ENCODE data around the gene CCL16.
"Not testable (repeated sequence)": the region's sequence is repeated elsewhere in the genome, so short reads cannot be mapped to it uniquely, and the experiment has no call there.

The CCL16 gene

DNA sequence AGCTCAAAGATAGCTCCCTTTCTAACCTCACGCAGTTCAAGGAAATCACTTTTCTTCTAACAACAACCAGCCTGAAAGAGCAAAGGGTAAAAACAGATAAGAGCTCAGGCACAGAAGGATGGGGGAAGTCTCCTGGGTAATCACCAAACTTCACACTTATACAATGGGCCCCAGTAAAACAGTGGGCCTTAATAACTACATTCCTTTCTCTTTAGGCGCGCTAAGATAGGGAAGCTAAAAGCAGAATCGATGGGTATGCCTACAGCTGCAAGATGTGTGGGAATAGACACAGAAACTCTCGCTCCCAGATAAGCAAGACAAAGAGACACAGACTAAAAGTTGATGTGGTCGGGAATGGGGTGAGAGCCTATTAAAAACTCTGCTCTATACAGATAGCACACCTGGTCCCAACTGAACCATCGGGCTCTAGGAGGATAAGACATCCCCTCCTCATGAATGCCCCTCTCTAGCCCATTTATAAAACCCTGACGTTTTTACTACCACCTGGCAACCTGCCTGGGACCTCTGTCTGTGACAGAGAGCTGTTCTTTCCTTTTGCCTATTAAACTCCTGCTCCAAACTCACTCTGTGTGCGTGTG lies 38.6 kb downstream of the CCL16 start:
- Histone ChIP-seq H3K79me2 (ENCODE audit: insufficient read depth, low read length) (no peaks in the 10 kb centered on the region), H3K4me2 (ENCODE audit: low read depth, low read length, poor library complexity, severe bottlenecking) (no peak overlapping the region), H3K4me1 (ENCODE audit: insufficient read depth, low read length, poor library complexity, severe bottlenecking) (peaks cover 15% of the 10 kb centered on the region), H2AFZ (ENCODE audit: low read length) (peak overlapping the region; percentile 26; the same call in 1 of the 2 replicates), H3K36me3 (ENCODE audit: insufficient read depth, low read length) (no peaks in the 10 kb centered on the region), H3K9me3 (ENCODE audit: insufficient read depth, low read depth, low read length) (no peaks in the 10 kb centered on the region), H3K9ac (ENCODE audit: low read depth, low read length, poor library complexity, severe bottlenecking) (no peak overlapping the region), H3K9me2 (replicated peaks; ENCODE audit: low read depth, low read length) (no peaks in the 10 kb centered on the region), H3K4me3 (ENCODE audit: low read length, poor library complexity, severe bottlenecking) (no peak overlapping the region), H3F3A (ENCODE audit: low read depth) (no peaks in the 10 kb centered on the region), H4K20me1 (ENCODE audit: insufficient read depth, low read length, poor library complexity, severe bottlenecking) (no peaks in the 10 kb centered on the region), H3K27me3 (ENCODE audit: insufficient read depth, low read length, poor library complexity, severe bottlenecking) (no peaks in the 10 kb centered on the region)
- TF ChIP-seq, protein P1, sequence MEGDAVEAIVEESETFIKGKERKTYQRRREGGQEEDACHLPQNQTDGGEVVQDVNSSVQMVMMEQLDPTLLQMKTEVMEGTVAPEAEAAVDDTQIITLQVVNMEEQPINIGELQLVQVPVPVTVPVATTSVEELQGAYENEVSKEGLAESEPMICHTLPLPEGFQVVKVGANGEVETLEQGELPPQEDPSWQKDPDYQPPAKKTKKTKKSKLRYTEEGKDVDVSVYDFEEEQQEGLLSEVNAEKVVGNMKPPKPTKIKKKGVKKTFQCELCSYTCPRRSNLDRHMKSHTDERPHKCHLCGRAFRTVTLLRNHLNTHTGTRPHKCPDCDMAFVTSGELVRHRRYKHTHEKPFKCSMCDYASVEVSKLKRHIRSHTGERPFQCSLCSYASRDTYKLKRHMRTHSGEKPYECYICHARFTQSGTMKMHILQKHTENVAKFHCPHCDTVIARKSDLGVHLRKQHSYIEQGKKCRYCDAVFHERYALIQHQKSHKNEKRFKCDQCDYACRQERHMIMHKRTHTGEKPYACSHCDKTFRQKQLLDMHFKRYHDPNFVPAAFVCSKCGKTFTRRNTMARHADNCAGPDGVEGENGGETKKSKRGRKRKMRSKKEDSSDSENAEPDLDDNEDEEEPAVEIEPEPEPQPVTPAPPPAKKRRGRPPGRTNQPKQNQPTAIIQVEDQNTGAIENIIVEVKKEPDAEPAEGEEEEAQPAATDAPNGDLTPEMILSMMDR (conservative IDR thresholded peaks at IDR 0.05; ENCODE audit: low read length) = no peak
- TF ChIP-seq EZH2phosphoT487 (IDR thresholded peaks at IDR 0.05; ENCODE audit: borderline replicate concordance) = no peak

DNA sequence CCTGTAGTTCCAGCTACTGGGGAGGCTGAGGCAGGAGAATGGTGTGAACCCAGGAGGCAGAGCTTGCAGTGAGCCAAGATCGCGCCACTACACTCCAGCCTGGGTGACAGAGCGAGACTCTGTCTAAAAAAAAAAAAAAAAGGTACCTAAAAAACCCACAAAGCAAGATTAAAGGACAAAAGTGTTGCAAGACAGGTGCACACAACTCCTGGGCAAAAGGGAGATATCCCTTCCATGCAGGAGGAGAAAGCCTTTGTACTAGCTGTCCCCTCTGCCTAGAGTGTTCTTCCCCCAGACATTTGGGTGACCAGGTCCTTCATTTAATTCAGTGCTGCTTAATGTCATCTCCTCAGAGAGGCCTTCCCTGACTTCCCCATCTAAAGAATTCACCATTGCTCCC lies 42.8 kb downstream of the CCL16 start:
- H3K4me1 ChIP-seq (ENCODE audit: insufficient read depth, low read length, poor library complexity, severe bottlenecking); H3K9ac ChIP-seq (ENCODE audit: low read depth, low read length, poor library complexity, severe bottlenecking); H3K36me3 ChIP-seq (ENCODE audit: insufficient read depth, low read length); H3K9me3 ChIP-seq (ENCODE audit: insufficient read depth, low read depth, low read length); H4K20me1 ChIP-seq (ENCODE audit: insufficient read depth, low read length, poor library complexity, severe bottlenecking); H3K27me3 ChIP-seq (ENCODE audit: insufficient read depth, low read length, poor library complexity, severe bottlenecking); H3K4me3 ChIP-seq (ENCODE audit: low read length, poor library complexity, severe bottlenecking); H3K9me2 ChIP-seq (replicated peaks; ENCODE audit: low read depth, low read length); H2AFZ ChIP-seq (ENCODE audit: low read length); H3F3A ChIP-seq (ENCODE audit: low read depth); H3K4me2 ChIP-seq (ENCODE audit: low read depth, low read length, poor library complexity, severe bottlenecking); H3K79me2 ChIP-seq (ENCODE audit: insufficient read depth, low read length): not testable (repeated sequence)

DNA sequence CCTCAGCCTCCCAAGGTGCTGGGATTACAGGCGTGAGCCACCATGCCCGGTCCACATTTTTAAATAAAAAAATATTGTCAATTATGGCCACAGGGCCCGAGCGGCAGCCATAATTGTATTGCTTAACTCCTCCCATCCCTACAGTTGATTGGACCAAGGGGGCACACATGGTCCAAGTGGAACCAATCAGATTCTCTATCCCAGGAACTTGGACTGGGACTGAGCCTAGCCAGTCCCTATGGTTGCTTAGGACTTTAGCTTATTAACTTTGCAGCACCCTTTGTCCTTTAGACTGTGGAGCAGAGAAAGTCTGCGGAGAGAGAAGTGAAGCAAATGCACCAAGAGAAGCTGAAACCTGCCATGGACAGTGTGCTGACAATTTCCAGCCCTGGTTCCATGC lies 45.2 kb downstream of the CCL16 start:
- H3K9ac ChIP-seq (ENCODE audit: low read depth, low read length, poor library complexity, severe bottlenecking) = no peak overlapping the region
- peaks cover 3% of the 10 kb centered on the region for H3K4me1 ChIP-seq (ENCODE audit: insufficient read depth, low read length, poor library complexity, severe bottlenecking)
- H3K9me3 ChIP-seq (ENCODE audit: insufficient read depth, low read depth, low read length) = no peaks in the 10 kb centered on the region
- no peak overlapping the region for H3K4me2 ChIP-seq (ENCODE audit: low read depth, low read length, poor library complexity, severe bottlenecking)
- no peaks in the 10 kb centered on the region for H3F3A ChIP-seq (ENCODE audit: low read depth)
- TF ChIP-seq, protein P1 (conservative IDR thresholded peaks at IDR 0.05; ENCODE audit: low read length) = no peak
- TF ChIP-seq EZH2phosphoT487 (IDR thresholded peaks at IDR 0.05; ENCODE audit: borderline replicate concordance) = no peak
- H2AFZ ChIP-seq (ENCODE audit: low read length) = peak overlapping the region; percentile 28; the same call in 1 of the 2 replicates
- no peaks in the 10 kb centered on the region for H4K20me1 ChIP-seq (ENCODE audit: insufficient read depth, low read length, poor library complexity, severe bottlenecking)
- no peaks in the 10 kb centered on the region for H3K36me3 ChIP-seq (ENCODE audit: insufficient read depth, low read length)
- H3K27me3 ChIP-seq (ENCODE audit: insufficient read depth, low read length, poor library complexity, severe bottlenecking) = no peaks in the 10 kb centered on the region
- H3K4me3 ChIP-seq (ENCODE audit: low read length, poor library complexity, severe bottlenecking) = no peak overlapping the region
- H3K79me2 ChIP-seq (ENCODE audit: insufficient read depth, low read length) = no peaks in the 10 kb centered on the region
- H3K9me2 ChIP-seq (replicated peaks; ENCODE audit: low read depth, low read length) = no peaks in the 10 kb centered on the region

DNA sequence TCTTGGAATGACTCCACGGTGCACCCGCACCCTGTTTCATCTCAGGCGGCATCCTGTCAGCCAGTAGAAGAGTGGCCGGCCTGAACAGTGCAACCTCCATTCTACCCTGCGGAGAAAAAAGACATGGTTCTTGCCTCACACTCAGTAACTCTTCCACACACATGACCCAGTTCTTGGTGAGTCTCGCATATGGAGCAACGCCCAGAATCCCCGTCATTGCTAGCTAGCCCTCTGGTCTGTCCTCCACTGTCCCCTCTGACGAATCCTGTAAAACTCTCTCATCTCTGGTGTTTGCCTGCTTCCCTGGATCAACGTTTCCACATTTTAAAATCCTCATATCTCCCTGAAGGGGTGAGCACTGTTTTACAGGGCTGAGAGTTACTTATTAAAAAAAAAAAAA lies 46.5 kb downstream of the CCL16 start:
- H3F3A ChIP-seq (ENCODE audit: low read depth) = no peaks in the 10 kb centered on the region
- peaks cover 12% of the 10 kb centered on the region for H3K4me1 ChIP-seq (ENCODE audit: insufficient read depth, low read length, poor library complexity, severe bottlenecking)
- H4K20me1 ChIP-seq (ENCODE audit: insufficient read depth, low read length, poor library complexity, severe bottlenecking) = no peaks in the 10 kb centered on the region
- H3K4me2 ChIP-seq (ENCODE audit: low read depth, low read length, poor library complexity, severe bottlenecking) = no peak overlapping the region
- peaks cover 8% of the 10 kb centered on the region for H3K79me2 ChIP-seq (ENCODE audit: insufficient read depth, low read length)
- H3K4me3 ChIP-seq (ENCODE audit: low read length, poor library complexity, severe bottlenecking) = no peak overlapping the region
- TF ChIP-seq EZH2phosphoT487 (IDR thresholded peaks at IDR 0.05; ENCODE audit: borderline replicate concordance) = no peak
- TF ChIP-seq, protein P1 (conservative IDR thresholded peaks at IDR 0.05; ENCODE audit: low read length) = no peak
- H3K27me3 ChIP-seq (ENCODE audit: insufficient read depth, low read length, poor library complexity, severe bottlenecking) = no peaks in the 10 kb centered on the region
- no peak overlapping the region for H2AFZ ChIP-seq (ENCODE audit: low read length)
- H3K9me2 ChIP-seq (replicated peaks; ENCODE audit: low read depth, low read length) = no peaks in the 10 kb centered on the region
- H3K9ac ChIP-seq (ENCODE audit: low read depth, low read length, poor library complexity, severe bottlenecking) = no peak overlapping the region
- no peaks in the 10 kb centered on the region for H3K36me3 ChIP-seq (ENCODE audit: insufficient read depth, low read length)
- H3K9me3 ChIP-seq (ENCODE audit: insufficient read depth, low read depth, low read length) = no peaks in the 10 kb centered on the region
